Hepatocyte (in vitro differentiated cells): Measurements from ENCODE around the gene NPR3. TPM values are rescaled to one million over a fixed set of nuclear protein-coding genes. Genes with fewer than 3 reads are reported as not detected.

ENCODE experiments used
- DNase-seq: peaks from one replicate; pipeline ENCODE4 v3.0.0-alpha.2; 2016; ENCODE audit warnings: low spot score
- H2AFZ ChIP-seq: fragments of 200-600 bp; sonication (generic); 2 replicates; pipeline ENCODE4 v1.6.0; 2016; ENCODE audit warnings: antibody characterized with exemption, mild to moderate bottlenecking
- H3K27ac ChIP-seq: fragments of 200-600 bp; sonication (generic); 2 replicates; pipeline ENCODE4 v1.5.1; 2016; ENCODE audit warnings: mild to moderate bottlenecking
- H3K27me3 ChIP-seq: fragments of 200-600 bp; sonication (generic); 2 replicates; pipeline ENCODE4 v1.6.1; 2016
- H3K36me3 ChIP-seq: fragments of 200-600 bp; sonication (generic); replicated peaks from 2 replicates; pipeline ENCODE4 v1.5.1; 2016; ENCODE audit warnings: low read depth; ENCODE audit not compliant: insufficient read depth
- H3K4me1 ChIP-seq: fragments of 200-600 bp; sonication (generic); 2 replicates; pipeline ENCODE4 v1.5.1; 2016; ENCODE audit warnings: mild to moderate bottlenecking, moderate library complexity; ENCODE audit not compliant: insufficient read depth
- H3K4me2 ChIP-seq: fragments of 200-600 bp; sonication (generic); 2 replicates; pipeline ENCODE4 v1.6.0; 2016
- H3K4me3 ChIP-seq: fragments of 200-600 bp; sonication (generic); 2 replicates; pipeline ENCODE4 v1.5.1; 2016; ENCODE audit warnings: mild to moderate bottlenecking
- H3K79me2 ChIP-seq: fragments of 200-600 bp; sonication (generic); 2 replicates; pipeline ENCODE4 v1.6.0; 2017; ENCODE audit warnings: mild to moderate bottlenecking
- H3K9me2 ChIP-seq: fragments of 200-600 bp; sonication (generic); replicated peaks from 2 replicates; pipeline ENCODE4 v1.6.0; 2017; ENCODE audit warnings: mild to moderate bottlenecking; ENCODE audit not compliant: insufficient read depth
- H3K9me3 ChIP-seq: fragments of 200-600 bp; sonication (generic); 2 replicates; pipeline ENCODE4 v1.5.1; 2016; ENCODE audit warnings: low read depth, mild to moderate bottlenecking
- H4K20me1 ChIP-seq: fragments of 200-600 bp; sonication (generic); 2 replicates; pipeline ENCODE4 v1.6.0; 2016; ENCODE audit warnings: mild to moderate bottlenecking; ENCODE audit not compliant: insufficient read depth, poor library complexity, severe bottlenecking
- CTCF ChIP-seq: fragments of 200-600 bp; sonication (generic); IDR thresholded peaks from 2 replicates; pipeline ENCODE4 v1.5.1; 2016; ENCODE audit warnings: antibody characterized with exemption, mild to moderate bottlenecking; ENCODE audit not compliant: poor library complexity
- EZH2 ChIP-seq: fragments of 200-600 bp; sonication (generic); IDR thresholded peaks from 2 replicates; pipeline ENCODE4 v1.6.1; 2016; ENCODE audit warnings: antibody characterized with exemption, mild to moderate bottlenecking, borderline replicate concordance
- EZH2phosphoT487 ChIP-seq: fragments of 200-600 bp; sonication (generic); IDR thresholded peaks from one replicate; pipeline ENCODE4 v1.6.1; 2018; ENCODE audit warnings: antibody characterized with exemption, mild to moderate bottlenecking, low read depth, moderate library complexity; ENCODE audit not compliant: unreplicated experiment, severe bottlenecking
- WGBS: methylation state at CpG from one replicate; pipeline ENCODE4 v1.1.6; 2016; ENCODE audit warnings: low lambda C conversion rate; ENCODE audit errors: missing lambda C conversion rate; 5-methylcytosine and 5-hydroxymethylcytosine counted together
- polyA plus RNA-seq: library from polyadenylated mRNA; unstranded; fragments of >200 nt; fragmentation: Nextera tagmentation; extraction: Ambion mirVana; gene quantifications from 2 replicates; pipeline ENCODE4 v1.2.1, GENCODE V29; 2016
- total RNA-seq: library from RNA; depleted of rRNA; stranded (reverse); fragments of >200 nt; gene quantifications from 2 replicates; pipeline ENCODE4 v1.2.3, GENCODE V29; 2014

NPR3 gene
- total and polyA plus RNA-seq, 2 experiments from 2014 or later = 3.6 to 20.0 TPM

- Histone ChIP-seq H3K27ac (no peak overlapping the region), H3K4me1 (no peaks in the 10 kb centered on the region), H2AFZ (no peak overlapping the region), H3K4me2 (no peak overlapping the region), H4K20me1 (no peaks in the 10 kb centered on the region), H3K27me3 (no peaks in the 10 kb centered on the region), H3K9me2 (no peaks in the 10 kb centered on the region), H3K9me3 (no peaks in the 10 kb centered on the region), H3K79me2 (no peaks in the 10 kb centered on the region), H3K4me3 (no peak overlapping the region), H3K36me3 (no peaks in the 10 kb centered on the region)
- TF ChIP-seq CTCF (no peak), EZH2phosphoT487 (no peak), EZH2 (no peak)
- no peak for DNase-seq
- 71% methylated on average over 2 of the region's 2 CpGs for WGBS
These were observed 21.0 kb upstream of the NPR3 start for GRCh38 chr5:32690153-32690552.

- Histone ChIP-seq H3K4me1 (no peaks in the 10 kb centered on the region), H2AFZ (no peak overlapping the region), H3K9me2 (no peaks in the 10 kb centered on the region), H4K20me1 (no peaks in the 10 kb centered on the region), H3K36me3 (no peaks in the 10 kb centered on the region), H3K27me3 (no peaks in the 10 kb centered on the region), H3K79me2 (no peaks in the 10 kb centered on the region), H3K4me3 (no peak overlapping the region), H3K27ac (no peak overlapping the region), H3K4me2 (no peak overlapping the region), H3K9me3 (no peaks in the 10 kb centered on the region)
- TF ChIP-seq EZH2 (no peak), CTCF (no peak), EZH2phosphoT487 (no peak)
- WGBS = 94% methylated on average over 3 of the region's 3 CpGs
- DNase-seq = no peak
These were observed 20.5 kb upstream of the NPR3 start for GRCh38 chr5:32690666-32691065.

GRCh38 chr5:32692036-32692746 lies 18.9 kb upstream of the NPR3 start:
- Histone ChIP-seq H2AFZ (no peak overlapping the region), H4K20me1 (no peaks in the 10 kb centered on the region), H3K4me3 (no peak overlapping the region), H3K27ac (no peak overlapping the region), H3K9me3 (no peaks in the 10 kb centered on the region), H3K4me1 (no peaks in the 10 kb centered on the region), H3K79me2 (no peaks in the 10 kb centered on the region), H3K27me3 (no peaks in the 10 kb centered on the region), H3K4me2 (no peak overlapping the region), H3K9me2 (no peaks in the 10 kb centered on the region), H3K36me3 (no peaks in the 10 kb centered on the region)
- TF ChIP-seq EZH2 (no peak), EZH2phosphoT487 (no peak), CTCF (no peak)
- 61% methylated on average over 3 of the region's 3 CpGs for WGBS
- DNase-seq = no peak

- no peak for TF ChIP-seq EZH2phosphoT487
- TF ChIP-seq CTCF = no peak
- no peak for TF ChIP-seq EZH2
- Histone ChIP-seq H3K4me1 (no peaks in the 10 kb centered on the region), H3K27ac (no peak overlapping the region), H3K9me3 (no peaks in the 10 kb centered on the region), H3K36me3 (no peaks in the 10 kb centered on the region), H2AFZ (no peak overlapping the region), H3K4me2 (no peak overlapping the region), H3K79me2 (no peaks in the 10 kb centered on the region), H3K4me3 (no peak overlapping the region), H4K20me1 (no peaks in the 10 kb centered on the region), H3K27me3 (peaks cover 12% of the 10 kb centered on the region), H3K9me2 (no peaks in the 10 kb centered on the region)
- DNase-seq = no peak
These were observed 7.2 kb upstream of the NPR3 start for GRCh38 chr5:32703957-32704356.
